ENCODE results near the gene LCA5.

DNA sequence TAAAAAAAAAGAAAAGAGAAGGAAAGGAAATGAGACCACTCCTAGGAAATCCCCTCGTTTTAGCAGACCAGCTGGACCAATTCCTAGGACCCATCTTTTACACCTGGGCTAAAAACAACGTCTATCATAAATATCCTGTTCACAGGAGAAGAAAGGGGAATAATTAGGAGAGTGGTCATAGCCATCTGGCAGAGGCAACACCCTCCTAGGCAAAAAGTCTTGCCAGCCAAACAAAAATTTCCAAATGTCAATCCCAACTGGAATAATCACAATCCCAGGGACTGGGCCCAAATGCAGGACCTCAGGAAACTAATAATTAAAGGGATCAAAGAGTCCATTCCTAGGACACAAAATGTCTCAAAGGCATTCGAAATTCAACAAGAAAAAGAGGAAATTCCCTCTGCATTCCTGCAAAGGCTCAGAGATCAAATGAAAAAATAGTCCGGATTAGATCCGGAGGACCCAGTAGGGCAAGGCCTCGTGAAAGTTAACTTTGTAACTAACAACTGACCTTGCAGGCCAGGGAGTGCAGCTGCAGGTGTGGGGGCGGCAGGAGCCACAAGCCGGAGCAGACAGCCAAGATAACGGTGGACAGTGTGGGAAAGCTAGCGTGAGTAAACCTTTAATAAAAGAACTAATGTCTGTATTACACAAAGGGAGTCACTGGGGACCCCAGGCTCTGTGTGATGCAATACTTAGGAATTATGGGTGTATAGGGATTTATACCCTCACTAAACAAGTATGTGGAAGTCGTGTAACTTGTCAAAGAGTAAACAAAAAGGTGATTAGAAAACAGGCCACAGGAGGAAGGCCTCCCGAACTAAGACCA lies 11.7 kb downstream of the LCA5 start:
- TF ChIP-seq, protein P1, sequence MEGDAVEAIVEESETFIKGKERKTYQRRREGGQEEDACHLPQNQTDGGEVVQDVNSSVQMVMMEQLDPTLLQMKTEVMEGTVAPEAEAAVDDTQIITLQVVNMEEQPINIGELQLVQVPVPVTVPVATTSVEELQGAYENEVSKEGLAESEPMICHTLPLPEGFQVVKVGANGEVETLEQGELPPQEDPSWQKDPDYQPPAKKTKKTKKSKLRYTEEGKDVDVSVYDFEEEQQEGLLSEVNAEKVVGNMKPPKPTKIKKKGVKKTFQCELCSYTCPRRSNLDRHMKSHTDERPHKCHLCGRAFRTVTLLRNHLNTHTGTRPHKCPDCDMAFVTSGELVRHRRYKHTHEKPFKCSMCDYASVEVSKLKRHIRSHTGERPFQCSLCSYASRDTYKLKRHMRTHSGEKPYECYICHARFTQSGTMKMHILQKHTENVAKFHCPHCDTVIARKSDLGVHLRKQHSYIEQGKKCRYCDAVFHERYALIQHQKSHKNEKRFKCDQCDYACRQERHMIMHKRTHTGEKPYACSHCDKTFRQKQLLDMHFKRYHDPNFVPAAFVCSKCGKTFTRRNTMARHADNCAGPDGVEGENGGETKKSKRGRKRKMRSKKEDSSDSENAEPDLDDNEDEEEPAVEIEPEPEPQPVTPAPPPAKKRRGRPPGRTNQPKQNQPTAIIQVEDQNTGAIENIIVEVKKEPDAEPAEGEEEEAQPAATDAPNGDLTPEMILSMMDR (IDR thresholded peaks at IDR 0.05), result no peak
- TF ChIP-seq POLR2A (IDR thresholded peaks at IDR 0.05), result no peak

Measured in testis (tissue), 2 donors.